Aortic smooth muscle cell (primary cell): ENCODE results near the gene CTRB2. TPM values are rescaled to one million over a fixed set of nuclear protein-coding genes. Genes with fewer than 3 reads are reported as not detected.

Experiments used
- total RNA-seq: library from RNA; depleted of rRNA; stranded (reverse); fragments of >200 nt; gene quantifications from 2 replicates; pipeline ENCODE4 v1.2.3, GENCODE V29; 2014

Gene CTRB2
- not detected in 2 replicates for total RNA-seq

DNA sequence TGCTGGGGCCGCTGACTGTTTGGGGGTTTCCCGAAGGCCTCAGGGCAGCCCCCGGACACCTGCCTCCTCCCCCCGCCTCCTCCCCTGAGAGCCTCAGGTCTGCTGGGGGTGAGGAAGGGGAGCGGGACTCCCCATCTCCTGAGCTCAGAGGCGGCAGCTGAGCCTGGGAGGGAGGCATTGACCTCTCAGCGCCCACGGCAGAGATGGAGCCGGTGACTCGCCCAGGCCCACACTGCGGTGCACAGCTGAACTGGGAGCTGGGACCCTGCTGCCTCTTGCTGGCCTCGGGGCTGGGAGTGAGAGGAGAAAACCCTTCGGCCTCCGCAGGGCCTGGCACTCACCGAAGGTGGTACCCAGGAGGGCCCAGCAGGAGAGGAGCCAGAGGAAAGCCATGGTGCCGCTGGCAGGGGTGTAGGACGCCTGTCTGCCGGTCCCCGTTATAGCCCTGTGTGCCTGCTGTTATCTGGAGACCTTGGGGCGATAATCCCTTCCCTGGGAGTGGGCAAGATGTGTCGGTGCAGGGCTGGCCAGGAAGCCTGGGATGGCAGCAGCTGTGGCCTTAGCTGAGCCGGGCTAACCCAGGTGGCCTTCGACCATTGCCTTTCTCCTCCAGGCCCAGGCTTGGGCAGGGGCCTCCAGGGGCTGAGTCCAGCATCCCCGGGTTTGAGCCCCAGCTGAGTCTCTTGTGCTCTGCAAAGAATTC lies at the start of gene CTRB2:
Gene CTRB2, minus strand, starts transcription at position 413 of the 703 bp plus-strand sequence. Its CDS starts 20 bp downstream, at position 393.

GRCh38 chr16:75251280-75252048 lies 44.5 kb upstream of the CTRB2 start, which contains the start of gene BCAR1:
Gene BCAR1, minus strand, starts transcription at chr16:75251624. Its CDS starts 142 bp downstream, at chr16:75251482.

GRCh38 chr16:75218256-75219076 lies 11.5 kb upstream of the CTRB2 start, which contains the start of gene CTRB1:
Gene CTRB1, plus strand, starts transcription at chr16:75218988. Its CDS starts 20 bp downstream, at chr16:75219008.

Other genes starting within 250 kb of the CTRB2 start
- 10.7 and 14.1 TPM in 2 replicates for gene WDR59, start 222.0 kb downstream of the CTRB2 start, total RNA-seq
- gene ZNRF1, start 208.1 kb downstream of the CTRB2 start, total RNA-seq, result 7.1 and 8.8 TPM in 2 replicates
- 0.26 and 0.31 TPM in 2 replicates for gene LDHD, start 90.4 kb downstream of the CTRB2 start, total RNA-seq
- 10.6 and 10.7 TPM in 2 replicates for gene ZFP1, start 58.6 kb downstream of the CTRB2 start, total RNA-seq
- not detected in 2 replicates for gene CTRB1, start 11.8 kb upstream of the CTRB2 start, total RNA-seq
- gene BCAR1, start 44.5 kb upstream of the CTRB2 start, total RNA-seq, result 35.9 and 44.1 TPM in 2 replicates
- gene CFDP1, start 226.3 kb upstream of the CTRB2 start, total RNA-seq, result 50.1 and 53.6 TPM in 2 replicates